Sigmoid colon (tissue), 7 donors: ENCODE results near the gene C13orf42. TPM values are rescaled to one million over a fixed set of nuclear protein-coding genes. Genes with fewer than 3 reads are reported as not detected.

Experiments used
- polyA plus RNA-seq, 3 donors: library from polyadenylated mRNA; stranded (reverse); fragments of 200-250 nt; gene quantifications; one replicate each; pipeline ENCODE4 v1.2.3, GENCODE V29; 2013
- total RNA-seq, 4 donors: library from RNA; depleted of rRNA; stranded (reverse); fragments of >200 nt; gene quantifications; one replicate each; pipeline ENCODE4 v1.1.0, GENCODE V29; 2016
- donor health status: healthy with polysubstance abuse.
- donor health status: Bipolar disorder and iron deficiency.
- donor health status: healthy.

C13orf42 gene
- total and polyA plus RNA-seq, 7 donors: not detected

Other genes with a start within 250 kb of the C13orf42 start
- gene RNASEH2B, start 201.5 kb downstream of the C13orf42 start, total RNA-seq: 100 to 1,000 TPM in 2 of 4 donors, 10 to 100 TPM in 2; 33.9 to 108 (median 85.5) TPM
- gene RNASEH2B, start 201.5 kb downstream of the C13orf42 start, polyA plus RNA-seq: 10 to 100 TPM; 32.6 to 41.1 (median 34.8) TPM
- gene FAM124A, start 111.1 kb upstream of the C13orf42 start, total RNA-seq: 10 to 100 TPM; 11.7 to 18.3 (median 16.3) TPM
- 1 to 10 TPM in 1 of 3 donors, under 1 TPM in 2; 0.23 to 2.4 (median 0.60) TPM for gene FAM124A, start 111.1 kb upstream of the C13orf42 start, polyA plus RNA-seq
- gene SERPINE3, start 228.4 kb upstream of the C13orf42 start, total RNA-seq: under 1 TPM in 1 of 4 donors, not detected in 3; 0.33 TPM
- gene SERPINE3, start 228.4 kb upstream of the C13orf42 start, polyA plus RNA-seq: not detected